H1 (cell line): Measurements from ENCODE around the gene RNF182. TPM values are rescaled to one million over a fixed set of nuclear protein-coding genes. Genes with fewer than 3 reads are reported as not detected.

ENCODE experiments used
- CTCF ChIA-PET: fragments of 300-600 bp; sonication (Branson Sonifier 250); formaldehyde crosslinking; loops from one replicate; lab custom pipeline; 2021; ENCODE audit not compliant: partially characterized antibody; lab: Charles Lee
- POLR2A ChIA-PET: fragments of 300-600 bp; sonication (Branson Sonifier 250); formaldehyde crosslinking; loops from one replicate; lab custom pipeline; 2021; ENCODE audit warnings: inconsistent platforms; ENCODE audit not compliant: partially characterized antibody; lab: Charles Lee
- DNase-seq, 2 experiments: peaks; one replicate each; pipeline versions ENCODE4 v3.0.0 to v3.0.0-alpha.2; 2010 to 2022; ENCODE audit warnings: low spot score in 2 of 2, low read depth in 1 of 2, mixed read lengths in 1 of 2
- FAIRE-seq: peaks from 2 replicates; lab custom pipeline; 2011; peaks lifted over from hg19 to GRCh38; lab: Jason Lieb, UNC
- H2AFZ ChIP-seq: 2 replicates; pipeline ENCODE4 v1.8.1; 2012; ENCODE audit warnings: low read length, inconsistent platforms
- H2AK5ac ChIP-seq: 2 replicates; pipeline ENCODE4 v1.6.1; 2013; ENCODE audit warnings: low read depth, low read length
- H2BK120ac ChIP-seq: replicated peaks from 2 replicates; pipeline ENCODE3; 2013; ENCODE audit warnings: low read depth, low read length, inconsistent platforms
- H2BK12ac ChIP-seq: 2 replicates; pipeline ENCODE4 v1.6.1; 2013; ENCODE audit warnings: low read depth, low read length
- H2BK15ac ChIP-seq: 2 replicates; pipeline ENCODE4 v1.6.1; 2013; ENCODE audit warnings: low read length
- H2BK20ac ChIP-seq: 2 replicates; pipeline ENCODE4 v1.6.1; 2013; ENCODE audit warnings: low read length
- H2BK5ac ChIP-seq: 2 replicates; pipeline ENCODE4 v1.6.1; 2013; ENCODE audit warnings: low read depth, low read length
- H3K14ac ChIP-seq: 2 replicates; pipeline ENCODE4 v1.6.1; 2013; ENCODE audit warnings: inconsistent platforms; ENCODE audit not compliant: insufficient read length
- H3K18ac ChIP-seq: 2 replicates; pipeline ENCODE4 v1.6.1; 2013; ENCODE audit warnings: low read length; ENCODE audit errors: extremely low read depth
- H3K23ac ChIP-seq: 2 replicates; pipeline ENCODE4 v1.6.1; 2013; ENCODE audit warnings: inconsistent platforms; ENCODE audit not compliant: insufficient read length
- H3K23me2 ChIP-seq: 2 replicates; pipeline ENCODE4 v1.6.1; 2013; ENCODE audit warnings: low read depth, low read length
- H3K27ac ChIP-seq: 2 replicates; pipeline ENCODE4 v1.6.1; 2011; ENCODE audit warnings: low read depth, low read length, inconsistent platforms
- H3K27me3 ChIP-seq, 4 experiments: replicated peaks in 1 of 4; 1 replicate in 1 of 4; 2 replicates in 3 of 4; pipeline versions ENCODE4 v1.6.1 to v1.8.1; 2011 to 2013; ENCODE audit warnings: low read length in 3 of 4, mild to moderate bottlenecking in 3 of 4, inconsistent platforms in 2 of 4, mixed read lengths in 2 of 4, moderate library complexity in 1 of 4; ENCODE audit not compliant: control insufficient read depth in 3 of 4, insufficient read depth in 3 of 4; ENCODE audit errors: extremely low read depth in 1 of 4
- H3K36me3 ChIP-seq, 4 experiments: 2 replicates each; pipeline versions ENCODE4 v1.6.1 to v1.8.1; 2011 to 2013; ENCODE audit warnings: mild to moderate bottlenecking in 4 of 4, low read length in 3 of 4, moderate library complexity in 2 of 4, control low read depth in 1 of 4, inconsistent platforms in 1 of 4; ENCODE audit not compliant: insufficient read depth in 4 of 4, control insufficient read depth in 2 of 4
- H3K4ac ChIP-seq: replicated peaks from 2 replicates; pipeline ENCODE3; 2013; ENCODE audit warnings: low read length, low read depth, mixed read lengths, inconsistent platforms; ENCODE audit not compliant: insufficient read length
- H3K4me1 ChIP-seq, 4 experiments: replicated peaks in 1 of 4; 1 replicate in 1 of 4; 2 replicates in 3 of 4; pipeline versions ENCODE4 v1.6.1 to v1.8.1; 2011 to 2013; ENCODE audit warnings: low read length in 3 of 4, inconsistent platforms in 2 of 4, mixed read lengths in 1 of 4; ENCODE audit not compliant: insufficient read depth in 4 of 4, control insufficient read depth in 3 of 4
- H3K4me2 ChIP-seq, 2 experiments: 2 replicates each; pipeline versions ENCODE4 v1.6.1 to v1.8.1; 2011 to 2013; ENCODE audit warnings: low read depth in 2 of 2, low read length in 2 of 2, control low read depth in 1 of 2, inconsistent platforms in 1 of 2, mild to moderate bottlenecking in 1 of 2; ENCODE audit not compliant: insufficient read depth in 1 of 2
- H3K4me3 ChIP-seq, 4 experiments: fragments of 200-600, 300-600 bp in 1 of 4; sonication (generic), shearing (Covaris generic), sonication (Bioruptor Twin) in 1 of 4; 2 replicates each; pipeline versions ENCODE4 v1.5.1 to v1.8.1; 2011 to 2016; ENCODE audit warnings: low read length in 4 of 4, low read depth in 3 of 4, control low read depth in 2 of 4, inconsistent platforms in 2 of 4, mild to moderate bottlenecking in 2 of 4, mixed read lengths in 1 of 4, moderate library complexity in 1 of 4; ENCODE audit not compliant: insufficient read depth in 2 of 4; ENCODE audit errors: extremely low read depth in 1 of 4
- H3K56ac ChIP-seq: replicated peaks from 2 replicates; pipeline ENCODE3; 2013; ENCODE audit warnings: low read depth, mild to moderate bottlenecking, mixed read lengths, low read length, inconsistent platforms; ENCODE audit not compliant: insufficient read length
- H3K79me1 ChIP-seq: 2 replicates; pipeline ENCODE4 v1.6.1; 2013; ENCODE audit warnings: low read depth, low read length, control low read depth
- H3K79me2 ChIP-seq, 2 experiments: 2 replicates each; pipeline versions ENCODE4 v1.6.1 to v1.8.1; 2012 to 2013; ENCODE audit warnings: low read length in 2 of 2, mild to moderate bottlenecking in 2 of 2, inconsistent platforms in 1 of 2; ENCODE audit not compliant: insufficient read depth in 2 of 2, control insufficient read depth in 1 of 2
- H3K9ac ChIP-seq, 4 experiments: replicated peaks in 1 of 4; 1 replicate in 1 of 4; 2 replicates in 3 of 4; pipeline versions ENCODE4 v1.6.1 to v1.8.1; 2011 to 2013; ENCODE audit warnings: low read depth in 3 of 4, low read length in 3 of 4, control low read depth in 2 of 4, mild to moderate bottlenecking in 2 of 4, moderate library complexity in 2 of 4, inconsistent platforms in 1 of 4; ENCODE audit errors: extremely low read depth in 1 of 4
- H3K9me3 ChIP-seq, 2 experiments: 2 replicates each; pipeline versions ENCODE4 v1.6.1 to v1.8.1; 2012 to 2013; ENCODE audit warnings: mild to moderate bottlenecking in 2 of 2, moderate library complexity in 2 of 2, control low read depth in 1 of 2, inconsistent platforms in 1 of 2, low read depth in 1 of 2, low read length in 1 of 2, mixed read lengths in 1 of 2; ENCODE audit not compliant: insufficient read depth in 2 of 2
- H4K20me1 ChIP-seq, 2 experiments: replicated peaks in 1 of 2; 2 replicates each; pipeline versions ENCODE3 to v1.8.1; 2011 to 2013; ENCODE audit warnings: inconsistent platforms in 2 of 2, low read length in 2 of 2, mild to moderate bottlenecking in 1 of 2; ENCODE audit not compliant: insufficient read depth in 2 of 2, control insufficient read depth in 1 of 2
- H4K5ac ChIP-seq: 2 replicates; pipeline ENCODE4 v1.6.1; 2013; ENCODE audit warnings: low read length, low read depth, mixed read lengths, inconsistent platforms; ENCODE audit not compliant: insufficient read length
- H4K8ac ChIP-seq: 2 replicates; pipeline ENCODE4 v1.8.0; 2013; ENCODE audit warnings: mild to moderate bottlenecking, moderate library complexity, low read length, inconsistent platforms; ENCODE audit not compliant: insufficient read depth; ENCODE audit errors: extremely low read depth
- H4K91ac ChIP-seq: replicated peaks from 2 replicates; pipeline ENCODE3; 2013; ENCODE audit warnings: low read length, mixed read lengths, inconsistent platforms; ENCODE audit not compliant: insufficient read length
- CBX5 ChIP-seq: fragments of 300-800, 300-1000 bp; sonication (generic); IDR thresholded peaks from 2 replicates; pipeline ENCODE4 v1.7.1; 2016; ENCODE audit warnings: antibody characterized with exemption, low read length, low read depth
- CTBP2 ChIP-seq: IDR thresholded peaks from 2 replicates; pipeline ENCODE4 v1.7.0; 2011; ENCODE audit warnings: borderline replicate concordance, mild to moderate bottlenecking, moderate library complexity, mixed read lengths, low read length; ENCODE audit not compliant: insufficient read depth, insufficient read length
- GABPA ChIP-seq: IDR thresholded peaks from 2 replicates; pipeline ENCODE4 v1.6.1; 2011; ENCODE audit warnings: mild to moderate bottlenecking, low read length, moderate library complexity, borderline replicate concordance; ENCODE audit not compliant: insufficient read depth
- JUND ChIP-seq: IDR thresholded peaks from 2 replicates; pipeline ENCODE4 v1.6.1; 2011; ENCODE audit warnings: mild to moderate bottlenecking, improper control_type of control experiment, low read length
- KDM5A ChIP-seq: fragments of 200-600 bp; IDR thresholded peaks from 2 replicates; pipeline ENCODE4 v1.7.1; 2012; ENCODE audit warnings: mild to moderate bottlenecking, low read length, inconsistent platforms, mixed read lengths
- POLR2AphosphoS5 ChIP-seq: IDR thresholded peaks from 2 replicates; pipeline ENCODE4 v1.6.1; 2011; ENCODE audit warnings: low read depth, low read length
- RAD21 ChIP-seq, 2 experiments: IDR thresholded peaks in 1 of 2; conservative IDR thresholded peaks in 1 of 2; 2 replicates each; pipeline ENCODE4 v1.6.1; 2011; ENCODE audit warnings: low read depth in 2 of 2, low read length in 2 of 2, improper control_type of control experiment in 1 of 2, inconsistent platforms in 1 of 2, mild to moderate bottlenecking in 1 of 2, moderate library complexity in 1 of 2
- TEAD4 ChIP-seq: IDR thresholded peaks from 2 replicates; pipeline ENCODE4 v1.6.1; 2012; ENCODE audit warnings: low read depth, low read length, inconsistent platforms, mixed read lengths
- WGBS, 2 experiments: shearing (Covaris generic) in 1 of 2; methylation state at CpG; one replicate each; pipeline versions ENCODE4 v1.1.6 to v1.1.7; 2013 to 2015; ENCODE audit warnings: low lambda C conversion rate in 2 of 2, mixed read lengths in 2 of 2, inconsistent platforms in 1 of 2, low coverage in 1 of 2, missing lambda C conversion rate in 1 of 2; ENCODE audit not compliant: insufficient replicate concordance in 2 of 2, insufficient coverage in 1 of 2, insufficient read length in 1 of 2; ENCODE audit errors: extremely low coverage in 1 of 2, missing lambda C conversion rate in 1 of 2; 5-methylcytosine and 5-hydroxymethylcytosine counted together
- polyA plus RNA-seq, 7 experiments: library from polyadenylated mRNA; depleted of rRNA in 3 of 7; stranded (reverse) in 5 of 7; unstranded in 2 of 7; fragments of >200 nt in 5 of 7; fragments of 200-250 nt in 2 of 7; gene quantifications; 1 replicate in 5 of 7; 2 replicates in 1 of 7; 4 replicates in 1 of 7; pipeline versions ENCODE4 v1.2.1 to v1.2.3, GENCODE V29; 2011 to 2013; ENCODE audit warnings: missing spikeins in 2 of 7, mixed read lengths in 2 of 7
- total RNA-seq: library from RNA; stranded (reverse); fragmentation: NEBNext Ultra II Directional; extraction: Animal tissue kit (Norgen Biotek cat#: 25700); gene quantifications from 2 replicates; pipeline ENCODE4 v1.2.1, GENCODE V29; 2021

RNF182 gene
- total and polyA plus RNA-seq, 2 of the 8 experiments (the other 6 are each of a cell fraction or from before 2014, with no cell fraction given) = 6.2 to 10.7 TPM

- no peak overlapping the region for H2BK5ac ChIP-seq
- no peak overlapping the region for H3K18ac ChIP-seq
These were observed 64.2 kb downstream of the RNF182 start for GRCh38 chr6:13988908-13989307.

More at GRCh38 chr6:13988908-13989307, 64.2 kb downstream of the RNF182 start:
- no peak overlapping the region for H2BK120ac ChIP-seq
- no peaks in the 10 kb centered on the region for H3K23me2 ChIP-seq
- no peaks in the 10 kb centered on the region for H3K27me3 ChIP-seq
- no peak overlapping the region for H3K4me2 ChIP-seq
- WGBS, 2 experiments = 87% methylated on average over 2 of the region's 2 CpGs; no CpG with 5 or more reads in 1 of the 2 experiments
- no peak overlapping the region for H4K91ac ChIP-seq
- no peak overlapping the region for H3K56ac ChIP-seq
- no peaks in the 10 kb centered on the region for H3K9me3 ChIP-seq
- H2BK15ac ChIP-seq = no peak overlapping the region
- no peak overlapping the region for H3K4me3 ChIP-seq
- H3K23ac ChIP-seq = no peak overlapping the region
- POLR2A ChIA-PET = interaction anchor here (1.1 kb wide), 1 partner anchor 14 kb away, joined by 3 read pairs; no protein-coding TSS in a partner anchor
- H3K36me3 ChIP-seq = no peaks in the 10 kb centered on the region
- no peaks in the 10 kb centered on the region for H4K20me1 ChIP-seq
- no peak overlapping the region for H2AK5ac ChIP-seq
- H2BK12ac ChIP-seq = no peak overlapping the region
- TF ChIP-seq KDM5A (no peak), CTBP2 (no peak), RAD21 (IDR thresholded peaks at IDR 0.05 in 1 of 2, conservative IDR thresholded peaks at IDR 0.05 in 1 of 2; ENCODE audit: low read depth in 2 of 2, low read length in 2 of 2) (no peak), TEAD4 (no peak), GABPA (no peak), JUND (no peak), POLR2AphosphoS5 (no peak), CBX5 (no peak)
- H4K8ac ChIP-seq = no peak overlapping the region
- CTCF ChIA-PET = interaction anchor here (0.5 to 1.8 kb wide), 4 partner anchors 14 to 179 kb away, joined by 3 read pairs; no protein-coding TSS in a partner anchor
- H4K5ac ChIP-seq = no peak overlapping the region
- no peak overlapping the region for H2AFZ ChIP-seq
- H3K14ac ChIP-seq = no peak overlapping the region
- no peaks in the 10 kb centered on the region for H3K79me2 ChIP-seq
- H3K4me1 ChIP-seq = 0 out of 7 replicates have a peak, but pooled peaks cover 0 to 2% (median 0%) of the 10 kb centered on the region in 4 experiments
- FAIRE-seq = no peak
- H3K79me1 ChIP-seq = no peaks in the 10 kb centered on the region
- H3K27ac ChIP-seq = no peak overlapping the region
- DNase-seq = no peak
- H2BK20ac ChIP-seq = no peak overlapping the region
- H3K9ac ChIP-seq = no peak overlapping the region
- H3K4ac ChIP-seq = no peak overlapping the region
